Measurements from ENCODE around the gene WRAP53. TPM values are rescaled to one million over a fixed set of nuclear protein-coding genes. Genes with fewer than 3 reads are reported as not detected.

Gene WRAP53
- total and polyA plus RNA-seq, 2 of the 13 experiments (the other 11 are each of a cell fraction or from before 2014, with no cell fraction given) = 7.0 to 19.5 TPM

GRCh38 chr17:7716901-7717755 is 28.9 kb downstream of the WRAP53 start, which contains the start of gene DNAH2 (continued):
- TF ChIP-seq ZNF574 (CRISPR knock-in tag; IDR thresholded peaks at IDR 0.05) (peak; percentile 75), MEF2D (CRISPR knock-in tag; IDR thresholded peaks at IDR 0.05) (0 out of 2 replicates have a peak, but pooled peaks have one; percentile 24), MNT (IDR thresholded peaks at IDR 0.05) (no peak), ZNF124 (CRISPR knock-in tag; IDR thresholded peaks at IDR 0.05) (peak; percentile 57; the same call in 1 of the 2 replicates), BRF2 (CRISPR knock-in tag; IDR thresholded peaks at IDR 0.05) (0 out of 2 replicates have a peak, but pooled peaks have one; percentile 32), PAF1 (CRISPR knock-in tag; IDR thresholded peaks at IDR 0.05) (no peak), KDM4B (CRISPR knock-in tag; IDR thresholded peaks at IDR 0.05) (peak; percentile 30; the same call in 1 of the 2 replicates), ZBTB39 (CRISPR knock-in tag; IDR thresholded peaks at IDR 0.05) (no peak), RXRB (CRISPR knock-in tag; IDR thresholded peaks at IDR 0.05; ENCODE audit: borderline replicate concordance) (0 out of 2 replicates have a peak, but pooled peaks have one; percentile 45), ATF1 (CRISPR knock-in tag; IDR thresholded peaks at IDR 0.05) (no peak), NONO (IDR thresholded peaks at IDR 0.05) (no peak), NONO (CRISPR knock-in tag; conservative IDR thresholded peaks at IDR 0.05) (peak; percentile 57; the same call in 1 of the 2 replicates), RFX3 (CRISPR knock-in tag; IDR thresholded peaks at IDR 0.05) (peak; percentile 92)
- TF ChIP-seq, protein P1, sequence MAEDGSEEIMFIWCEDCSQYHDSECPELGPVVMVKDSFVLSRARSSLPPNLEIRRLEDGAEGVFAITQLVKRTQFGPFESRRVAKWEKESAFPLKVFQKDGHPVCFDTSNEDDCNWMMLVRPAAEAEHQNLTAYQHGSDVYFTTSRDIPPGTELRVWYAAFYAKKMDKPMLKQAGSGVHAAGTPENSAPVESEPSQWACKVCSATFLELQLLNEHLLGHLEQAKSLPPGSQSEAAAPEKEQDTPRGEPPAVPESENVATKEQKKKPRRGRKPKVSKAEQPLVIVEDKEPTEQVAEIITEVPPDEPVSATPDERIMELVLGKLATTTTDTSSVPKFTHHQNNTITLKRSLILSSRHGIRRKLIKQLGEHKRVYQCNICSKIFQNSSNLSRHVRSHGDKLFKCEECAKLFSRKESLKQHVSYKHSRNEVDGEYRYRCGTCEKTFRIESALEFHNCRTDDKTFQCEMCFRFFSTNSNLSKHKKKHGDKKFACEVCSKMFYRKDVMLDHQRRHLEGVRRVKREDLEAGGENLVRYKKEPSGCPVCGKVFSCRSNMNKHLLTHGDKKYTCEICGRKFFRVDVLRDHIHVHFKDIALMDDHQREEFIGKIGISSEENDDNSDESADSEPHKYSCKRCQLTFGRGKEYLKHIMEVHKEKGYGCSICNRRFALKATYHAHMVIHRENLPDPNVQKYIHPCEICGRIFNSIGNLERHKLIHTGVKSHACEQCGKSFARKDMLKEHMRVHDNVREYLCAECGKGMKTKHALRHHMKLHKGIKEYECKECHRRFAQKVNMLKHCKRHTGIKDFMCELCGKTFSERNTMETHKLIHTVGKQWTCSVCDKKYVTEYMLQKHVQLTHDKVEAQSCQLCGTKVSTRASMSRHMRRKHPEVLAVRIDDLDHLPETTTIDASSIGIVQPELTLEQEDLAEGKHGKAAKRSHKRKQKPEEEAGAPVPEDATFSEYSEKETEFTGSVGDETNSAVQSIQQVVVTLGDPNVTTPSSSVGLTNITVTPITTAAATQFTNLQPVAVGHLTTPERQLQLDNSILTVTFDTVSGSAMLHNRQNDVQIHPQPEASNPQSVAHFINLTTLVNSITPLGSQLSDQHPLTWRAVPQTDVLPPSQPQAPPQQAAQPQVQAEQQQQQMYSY (CRISPR knock-in tag; IDR thresholded peaks at IDR 0.05) = peak; percentile 99
- TF ChIP-seq, protein P2, sequence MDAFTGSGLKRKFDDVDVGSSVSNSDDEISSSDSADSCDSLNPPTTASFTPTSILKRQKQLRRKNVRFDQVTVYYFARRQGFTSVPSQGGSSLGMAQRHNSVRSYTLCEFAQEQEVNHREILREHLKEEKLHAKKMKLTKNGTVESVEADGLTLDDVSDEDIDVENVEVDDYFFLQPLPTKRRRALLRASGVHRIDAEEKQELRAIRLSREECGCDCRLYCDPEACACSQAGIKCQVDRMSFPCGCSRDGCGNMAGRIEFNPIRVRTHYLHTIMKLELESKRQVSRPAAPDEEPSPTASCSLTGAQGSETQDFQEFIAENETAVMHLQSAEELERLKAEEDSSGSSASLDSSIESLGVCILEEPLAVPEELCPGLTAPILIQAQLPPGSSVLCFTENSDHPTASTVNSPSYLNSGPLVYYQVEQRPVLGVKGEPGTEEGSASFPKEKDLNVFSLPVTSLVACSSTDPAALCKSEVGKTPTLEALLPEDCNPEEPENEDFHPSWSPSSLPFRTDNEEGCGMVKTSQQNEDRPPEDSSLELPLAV (CRISPR knock-in tag; conservative IDR thresholded peaks at IDR 0.05; ENCODE audit: low read depth) = no peak
